Measurements from ENCODE around the gene ABCE1.

DNA sequence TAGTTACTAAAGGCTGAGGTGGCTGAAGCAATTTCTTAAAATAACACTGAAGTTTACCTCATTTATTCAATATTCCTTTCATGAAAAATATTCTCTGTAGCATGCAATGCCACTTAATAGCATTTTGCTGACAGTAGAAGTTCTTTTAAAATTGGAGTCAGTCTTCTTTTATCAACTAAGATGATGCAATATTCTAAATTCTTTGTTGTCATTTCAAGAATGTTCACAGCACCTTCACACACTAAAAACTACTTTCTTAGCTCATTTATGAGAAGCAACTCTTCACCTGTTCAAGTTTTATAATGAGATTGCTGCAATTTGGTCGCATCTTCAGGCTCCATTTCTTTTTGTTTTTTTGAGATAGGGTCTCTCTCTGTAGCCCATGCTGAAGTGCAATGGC is 48.9 kb upstream of the ABCE1 start:
- TF ChIP-seq, protein P1, sequence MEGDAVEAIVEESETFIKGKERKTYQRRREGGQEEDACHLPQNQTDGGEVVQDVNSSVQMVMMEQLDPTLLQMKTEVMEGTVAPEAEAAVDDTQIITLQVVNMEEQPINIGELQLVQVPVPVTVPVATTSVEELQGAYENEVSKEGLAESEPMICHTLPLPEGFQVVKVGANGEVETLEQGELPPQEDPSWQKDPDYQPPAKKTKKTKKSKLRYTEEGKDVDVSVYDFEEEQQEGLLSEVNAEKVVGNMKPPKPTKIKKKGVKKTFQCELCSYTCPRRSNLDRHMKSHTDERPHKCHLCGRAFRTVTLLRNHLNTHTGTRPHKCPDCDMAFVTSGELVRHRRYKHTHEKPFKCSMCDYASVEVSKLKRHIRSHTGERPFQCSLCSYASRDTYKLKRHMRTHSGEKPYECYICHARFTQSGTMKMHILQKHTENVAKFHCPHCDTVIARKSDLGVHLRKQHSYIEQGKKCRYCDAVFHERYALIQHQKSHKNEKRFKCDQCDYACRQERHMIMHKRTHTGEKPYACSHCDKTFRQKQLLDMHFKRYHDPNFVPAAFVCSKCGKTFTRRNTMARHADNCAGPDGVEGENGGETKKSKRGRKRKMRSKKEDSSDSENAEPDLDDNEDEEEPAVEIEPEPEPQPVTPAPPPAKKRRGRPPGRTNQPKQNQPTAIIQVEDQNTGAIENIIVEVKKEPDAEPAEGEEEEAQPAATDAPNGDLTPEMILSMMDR (IDR thresholded peaks at IDR 0.05): no peak
- no peak for TF ChIP-seq POLR2A (IDR thresholded peaks at IDR 0.05)
